GM12873 (cell line): Measurements from ENCODE around the gene ADRM1.

Source experiments
- TF ChIP-seq, protein P1 (sequence below): IDR thresholded peaks from 2 replicates; pipeline ENCODE4 v1.5.1; 2012; ENCODE audit warnings: low read depth, mild to moderate bottlenecking, moderate library complexity, low read length, control low read depth; ENCODE audit not compliant: insufficient read depth; ENCODE audit errors: missing control alignments

Gene ADRM1

DNA sequence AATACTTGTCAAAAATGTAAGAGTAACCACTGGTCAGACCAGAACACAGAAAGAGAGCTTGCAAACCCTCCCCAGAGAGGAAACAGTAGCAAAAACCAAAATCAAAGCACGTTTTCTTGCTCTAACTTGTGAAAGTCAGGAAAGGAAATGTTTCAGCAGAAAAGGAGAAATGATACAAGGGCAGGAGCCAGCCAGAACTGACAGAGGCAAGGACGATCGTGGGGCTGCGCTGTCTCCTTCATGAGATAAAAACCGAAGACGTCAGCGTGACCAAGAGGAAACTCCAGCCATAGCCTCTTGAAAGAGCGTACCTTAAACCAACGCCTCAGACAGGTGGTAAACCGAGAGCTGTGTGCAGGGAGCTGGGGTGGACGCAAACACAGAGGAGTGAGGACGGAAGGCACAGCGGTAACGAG lies 36.9 kb downstream of the ADRM1 start:
- TF ChIP-seq, protein P1, sequence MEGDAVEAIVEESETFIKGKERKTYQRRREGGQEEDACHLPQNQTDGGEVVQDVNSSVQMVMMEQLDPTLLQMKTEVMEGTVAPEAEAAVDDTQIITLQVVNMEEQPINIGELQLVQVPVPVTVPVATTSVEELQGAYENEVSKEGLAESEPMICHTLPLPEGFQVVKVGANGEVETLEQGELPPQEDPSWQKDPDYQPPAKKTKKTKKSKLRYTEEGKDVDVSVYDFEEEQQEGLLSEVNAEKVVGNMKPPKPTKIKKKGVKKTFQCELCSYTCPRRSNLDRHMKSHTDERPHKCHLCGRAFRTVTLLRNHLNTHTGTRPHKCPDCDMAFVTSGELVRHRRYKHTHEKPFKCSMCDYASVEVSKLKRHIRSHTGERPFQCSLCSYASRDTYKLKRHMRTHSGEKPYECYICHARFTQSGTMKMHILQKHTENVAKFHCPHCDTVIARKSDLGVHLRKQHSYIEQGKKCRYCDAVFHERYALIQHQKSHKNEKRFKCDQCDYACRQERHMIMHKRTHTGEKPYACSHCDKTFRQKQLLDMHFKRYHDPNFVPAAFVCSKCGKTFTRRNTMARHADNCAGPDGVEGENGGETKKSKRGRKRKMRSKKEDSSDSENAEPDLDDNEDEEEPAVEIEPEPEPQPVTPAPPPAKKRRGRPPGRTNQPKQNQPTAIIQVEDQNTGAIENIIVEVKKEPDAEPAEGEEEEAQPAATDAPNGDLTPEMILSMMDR: no peak

DNA sequence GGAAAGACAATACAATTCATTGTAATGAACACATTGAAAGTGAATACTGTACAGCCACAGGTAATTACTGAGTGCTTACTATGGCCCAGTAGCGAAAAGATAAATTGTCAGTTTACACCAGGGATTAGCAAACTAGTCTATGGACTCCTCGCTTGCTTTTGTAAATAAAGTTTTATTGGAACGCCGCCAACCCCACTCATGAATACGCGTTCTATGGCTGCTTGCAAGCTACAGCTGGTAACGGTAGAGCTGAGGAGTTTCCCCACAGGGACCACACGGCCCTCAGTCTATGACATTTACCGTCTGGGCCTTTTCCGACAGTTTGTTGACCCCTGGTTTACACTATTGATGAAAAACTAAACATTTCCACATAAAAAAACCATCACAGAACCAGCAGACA lies 40.1 kb downstream of the ADRM1 start:
- TF ChIP-seq, protein P1: no peak

DNA sequence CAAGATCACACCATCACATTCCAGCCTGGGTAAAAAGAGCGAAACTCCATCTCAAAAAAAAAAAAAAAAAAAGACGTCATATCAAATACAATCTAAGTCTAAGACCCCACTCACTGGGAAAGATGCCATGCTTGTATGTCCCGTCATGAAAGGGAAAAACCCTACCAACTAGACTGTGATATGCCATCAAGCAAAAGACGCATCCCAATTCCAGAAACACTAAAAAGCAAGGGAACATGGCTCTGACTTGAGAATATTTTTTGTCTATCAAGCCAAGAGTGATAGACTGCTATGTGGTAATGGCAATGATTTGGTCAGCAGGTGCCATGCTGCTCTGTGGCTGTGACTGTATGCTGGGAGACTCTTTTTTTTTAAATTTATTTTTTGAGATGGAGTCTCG lies 41.3 kb downstream of the ADRM1 start:
- TF ChIP-seq, protein P1: no peak

DNA sequence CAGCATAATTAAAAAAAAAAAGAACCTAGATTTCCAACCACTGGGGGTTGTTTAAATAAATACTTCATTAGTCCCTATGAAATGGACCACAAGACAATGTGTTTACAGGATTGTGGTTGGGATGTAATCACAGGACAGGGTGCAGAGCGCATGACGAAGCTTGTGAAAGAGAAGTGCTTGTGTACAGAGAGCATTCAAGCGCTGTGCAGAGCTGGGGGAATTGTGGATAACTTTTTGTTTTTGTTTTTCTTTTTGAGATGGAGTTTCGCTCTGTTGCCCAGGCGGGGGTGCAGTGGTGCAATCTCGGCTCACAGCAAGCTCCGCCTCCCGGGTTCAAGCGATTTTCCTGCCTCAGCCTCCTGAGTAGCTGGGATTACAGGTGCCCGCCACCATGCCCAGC lies 42.0 kb downstream of the ADRM1 start:
- TF ChIP-seq, protein P1: no peak

DNA sequence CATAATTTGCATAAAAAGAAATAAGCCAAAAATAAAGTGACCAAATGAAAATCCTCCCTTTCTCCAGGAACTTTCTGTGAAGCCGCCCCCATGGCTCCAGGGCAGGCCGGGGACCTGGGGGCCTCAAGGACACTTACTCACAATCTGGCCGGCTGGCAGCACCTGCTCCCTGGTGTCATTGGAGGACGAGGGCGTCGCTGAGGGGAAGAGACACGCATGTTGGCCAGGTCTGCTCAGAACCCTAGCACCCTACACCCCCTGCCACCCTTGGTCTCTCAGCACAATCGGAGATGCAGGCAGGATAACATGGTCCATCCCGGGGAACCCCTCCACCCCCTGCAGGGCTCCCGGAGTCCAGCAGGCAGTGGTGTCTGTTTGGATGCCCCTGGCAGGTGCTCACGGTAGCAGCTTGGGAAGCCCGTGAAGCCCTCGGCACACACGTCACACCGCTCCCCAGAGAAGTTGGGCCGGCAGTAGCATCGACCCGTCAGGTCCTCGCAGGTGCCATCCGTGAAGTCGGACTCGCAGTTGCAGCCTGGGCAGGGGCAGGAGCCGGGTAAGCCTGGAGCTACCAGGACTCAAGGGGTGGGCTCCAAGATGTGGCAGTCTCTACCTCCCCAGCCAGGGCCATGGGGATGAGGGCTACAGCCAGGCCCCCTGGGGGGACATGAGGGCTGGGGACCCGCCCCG lies 43.0 kb downstream of the ADRM1 start:
- TF ChIP-seq, protein P1: no peak

DNA sequence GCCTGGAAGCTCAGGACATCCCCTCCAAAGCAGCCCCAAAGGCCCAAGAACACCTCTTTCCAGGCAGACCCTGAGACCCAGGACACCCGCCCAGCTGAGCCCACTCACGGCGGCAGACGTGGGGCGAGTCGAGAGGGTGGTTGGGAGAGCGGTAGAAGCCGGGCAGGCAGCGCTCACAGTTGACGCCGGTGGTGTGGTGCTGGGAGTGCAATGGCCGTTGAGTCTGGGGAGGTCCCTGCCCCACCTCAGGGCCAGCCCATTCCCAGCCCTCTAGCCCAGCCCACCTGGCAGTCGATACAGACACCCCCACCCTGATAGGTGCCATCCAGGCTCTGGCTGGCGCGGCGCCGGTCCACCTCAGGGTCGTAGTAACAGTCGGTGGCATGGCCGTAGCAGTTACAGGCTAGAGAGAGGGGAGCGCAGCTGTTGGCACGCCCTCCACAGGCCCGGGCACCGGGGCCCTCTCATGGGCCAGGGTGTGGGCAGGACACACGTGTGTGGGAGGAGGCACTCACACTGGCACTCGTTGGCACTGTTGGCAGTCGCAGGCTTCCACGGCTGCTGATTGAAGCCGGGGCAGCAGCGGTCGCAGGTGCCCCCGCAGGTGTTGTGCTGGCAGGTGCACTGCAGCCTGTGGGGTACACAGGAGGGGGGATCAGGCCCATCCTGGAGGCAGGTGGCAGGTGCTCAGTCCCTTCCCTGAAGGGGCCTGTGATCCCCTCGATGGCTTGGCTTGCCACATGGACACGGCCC lies 43.8 kb downstream of the ADRM1 start:
- TF ChIP-seq, protein P1: no peak

DNA sequence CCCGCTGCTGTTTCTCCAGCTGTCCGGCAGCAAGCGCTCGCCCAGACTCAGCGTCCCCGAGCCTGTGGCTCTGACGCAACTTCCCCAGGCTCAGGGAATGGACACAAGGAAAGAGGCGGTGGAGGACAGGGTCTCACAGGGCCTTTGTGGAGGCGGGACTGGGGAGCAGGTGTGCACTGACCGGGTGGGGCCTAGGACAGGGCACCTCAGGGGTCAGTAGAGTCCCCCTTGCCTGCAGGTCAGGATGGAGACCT lies 44.3 kb downstream of the ADRM1 start:
- TF ChIP-seq, protein P1: no peak
